Thyroid gland (tissue), 4 donors: ENCODE results near the gene CACNA1I. TPM values are rescaled to one million over a fixed set of nuclear protein-coding genes. Genes with fewer than 3 reads are reported as not detected.

Source experiments
- DNase-seq, 2 donors: peaks; one replicate each; pipeline ENCODE4 v3.0.0-alpha.2; 2019
- H3K27ac ChIP-seq, 3 donors: fragments of 200-600 bp; sonication (generic); 1 replicate in 2 of 3; 2 replicates in 1 of 3; pipeline ENCODE4 v1.5.1; 2016 to 2019; ENCODE audit warnings: mild to moderate bottlenecking in 1 of 3, moderate library complexity in 1 of 3
- H3K27me3 ChIP-seq: fragments of 200-600 bp; sonication (generic); one replicate; pipeline ENCODE4 v1.5.1; 2019
- H3K36me3 ChIP-seq, 2 donors: fragments of 200-600 bp; sonication (generic); one replicate each; pipeline ENCODE4 v1.5.1; 2016 to 2019
- H3K4me1 ChIP-seq, 2 donors: fragments of 200-600 bp; sonication (generic); one replicate each; pipeline ENCODE4 v1.5.1; 2017 to 2019
- H3K4me3 ChIP-seq, 3 donors: fragments of 200-600 bp; sonication (generic); replicated peaks in 1 of 3; 1 replicate in 2 of 3; 2 replicates in 1 of 3; pipeline ENCODE4 v1.5.1; 2016; ENCODE audit warnings: mild to moderate bottlenecking in 1 of 3
- H3K9me3 ChIP-seq: fragments of 200-600 bp; sonication (generic); one replicate; pipeline ENCODE4 v1.5.1; 2017
- CTCF ChIP-seq, 6 experiments: fragments of 200-600 bp in 3 of 6; fragments of 450-650 bp in 3 of 6; sonication (generic) in 3 of 6; IDR thresholded peaks; one replicate each; pipeline ENCODE4 v1.5.1; 2016 to 2019; ENCODE audit warnings: antibody characterized with exemption in 6 of 6, mild to moderate bottlenecking in 2 of 6, inconsistent platforms in 1 of 6, moderate library complexity in 1 of 6
- POLR2A ChIP-seq, 2 donors: fragments of 450-650 bp; IDR thresholded peaks; one replicate each; pipeline ENCODE4 v1.6.1; 2017; ENCODE audit warnings: antibody characterized with exemption in 2 of 2, mild to moderate bottlenecking in 2 of 2, moderate library complexity in 1 of 2
- WGBS, 2 donors: methylation state at CpG; one replicate each; pipeline ENCODE4 v1.1.5; 2017; 5-methylcytosine and 5-hydroxymethylcytosine counted together
- intact Hi-C: fragments of 100-400 bp; cut with DNase I; formaldehyde crosslinking; loops from one replicate; pipeline ENCODE4 v1.15.1; 2023
- total RNA-seq, 4 donors: library from RNA; depleted of rRNA; stranded (reverse); fragments of >200 nt; gene quantifications; one replicate each; pipeline ENCODE4 v1.2.3, GENCODE V29; 2016

Gene CACNA1I
- total RNA-seq, 4 donors from 2014 or later: 3.7 to 10.7 (median 6.4) TPM

GRCh38 chr22:39629851-39630250 is 59.3 kb downstream of the CACNA1I start:
- H3K36me3 ChIP-seq: no peaks in the 10 kb centered on the region
- no peak for DNase-seq
- intact Hi-C loops: no loop called here
- H3K4me3 ChIP-seq: no peak overlapping the region
- H3K27ac ChIP-seq: no peak overlapping the region
- WGBS, 2 donors: 74 to 81% methylated on average over 8 of the region's 8 CpGs
- TF ChIP-seq CTCF (IDR thresholded peaks at IDR 0.05): no peak
- TF ChIP-seq POLR2A (IDR thresholded peaks at IDR 0.05): no peak
- H3K27me3 ChIP-seq: no peaks in the 10 kb centered on the region
- peaks cover 0 to under 1% of the 10 kb centered on the region in 2 donors for H3K4me1 ChIP-seq
- H3K9me3 ChIP-seq: no peaks in the 10 kb centered on the region

- 80 to 84% methylated on average over 7 of the region's 8 CpGs for WGBS, 2 donors
- no peak for DNase-seq
- peaks cover 0 to 4% of the 10 kb centered on the region in 2 donors for H3K4me1 ChIP-seq
- no peak overlapping the region for H3K27ac ChIP-seq
- H3K36me3 ChIP-seq: no peaks in the 10 kb centered on the region
- no peak for TF ChIP-seq POLR2A (IDR thresholded peaks at IDR 0.05)
- TF ChIP-seq CTCF (IDR thresholded peaks at IDR 0.05): no peak
- H3K4me3 ChIP-seq: no peak overlapping the region
- no peaks in the 10 kb centered on the region for H3K27me3 ChIP-seq
- intact Hi-C loops: no loop called here
- H3K9me3 ChIP-seq: no peaks in the 10 kb centered on the region
Observed at GRCh38 chr22:39630721-39631120, 60.2 kb downstream of the CACNA1I start.

DNA sequence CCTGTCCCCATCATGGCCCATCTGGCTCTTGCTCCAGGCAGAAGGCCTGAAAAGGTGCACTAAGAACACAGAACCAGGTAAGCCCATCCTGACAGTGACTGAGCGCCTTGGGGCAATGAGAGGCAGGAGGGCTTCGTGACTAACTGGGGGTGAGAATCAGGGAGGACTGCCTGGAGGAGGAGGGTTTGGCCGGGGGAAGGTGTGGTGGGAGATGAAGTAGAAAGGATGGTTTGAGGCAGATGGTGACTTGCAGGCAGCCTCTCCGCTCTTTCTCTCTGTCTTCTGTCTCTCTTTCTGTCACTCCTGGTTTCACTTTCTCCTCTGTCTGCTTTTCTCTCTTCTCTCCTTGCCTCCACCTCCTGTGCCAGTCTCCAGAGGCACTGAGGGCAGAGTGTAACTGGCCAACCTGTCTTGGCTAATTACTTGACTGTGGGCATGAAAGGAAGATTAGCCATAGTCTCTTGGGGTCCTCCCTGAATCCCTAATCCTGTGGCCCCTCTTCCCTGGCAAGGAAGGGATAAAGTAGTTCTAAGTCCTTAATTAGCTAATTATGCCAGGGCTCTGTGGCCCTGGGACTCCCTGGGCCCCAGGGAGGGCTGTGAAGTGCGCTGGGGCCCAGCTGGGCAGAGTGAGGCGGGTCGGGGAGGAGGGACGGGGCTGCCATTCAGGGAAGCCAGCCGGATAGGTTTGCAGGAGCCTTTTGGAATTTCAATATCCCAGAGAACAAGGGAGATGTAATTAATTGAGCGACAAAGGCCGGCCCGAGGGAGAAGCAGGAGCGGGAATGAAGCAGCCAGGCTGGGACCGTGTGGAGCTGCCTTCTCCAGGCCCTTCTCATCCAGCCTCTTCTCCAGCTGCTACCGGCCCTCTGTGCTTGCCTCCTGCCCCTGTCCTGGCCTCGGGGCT is 61.1 kb downstream of the CACNA1I start:
- WGBS, 2 donors: 76 to 81% methylated on average over 16 of the region's 16 CpGs
- Histone ChIP-seq H3K4me1 (peaks cover 0 to 4% of the 10 kb centered on the region in 2 donors), H3K9me3 (no peaks in the 10 kb centered on the region), H3K27ac (no peak overlapping the region), H3K4me3 (no peak overlapping the region), H3K27me3 (no peaks in the 10 kb centered on the region), H3K36me3 (no peaks in the 10 kb centered on the region)
- DNase-seq: no peak
- TF ChIP-seq POLR2A (IDR thresholded peaks at IDR 0.05): no peak
- intact Hi-C loops: no loop called here

GRCh38 chr22:39634530-39635405 is 64.2 kb downstream of the CACNA1I start:
- Histone ChIP-seq H3K36me3 (no peaks in the 10 kb centered on the region), H3K4me1 (peaks cover 0 to 4% of the 10 kb centered on the region in 2 donors), H3K9me3 (no peaks in the 10 kb centered on the region), H3K4me3 (no peak overlapping the region), H3K27me3 (no peaks in the 10 kb centered on the region), H3K27ac (no peak overlapping the region)
- intact Hi-C loops: no loop called here
- 74 to 87% methylated on average over 18 of the region's 18 CpGs for WGBS, 2 donors
- peak; percentile 79 to 90 for DNase-seq
- no peak for TF ChIP-seq POLR2A (IDR thresholded peaks at IDR 0.05)

DNA sequence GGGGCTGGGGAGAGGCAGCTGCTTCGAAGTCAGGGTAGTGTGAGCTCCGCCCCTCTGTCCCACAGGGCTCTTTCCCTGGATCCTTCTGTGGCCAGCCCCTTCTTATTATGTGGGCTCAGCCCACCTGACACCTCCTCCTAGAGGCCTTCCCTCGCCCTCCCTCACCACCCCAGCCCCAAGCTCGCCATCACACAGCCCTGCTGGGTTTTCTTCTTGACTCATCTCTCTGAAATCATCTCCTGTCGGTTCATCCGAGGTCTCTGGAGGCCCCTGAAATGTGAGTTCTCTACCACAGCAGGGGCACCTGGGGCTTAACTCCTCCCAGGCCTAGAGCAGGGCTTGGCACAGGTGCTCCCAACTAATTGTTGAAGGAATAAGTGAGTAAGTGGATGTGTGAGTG is 65.2 kb downstream of the CACNA1I start:
- H3K36me3 ChIP-seq: no peaks in the 10 kb centered on the region
- H3K27ac ChIP-seq: no peak overlapping the region
- intact Hi-C loops: no loop called here
- no peaks in the 10 kb centered on the region for H3K9me3 ChIP-seq
- 78 to 83% methylated on average over 6 of the region's 6 CpGs for WGBS, 2 donors
- no peak for DNase-seq
- H3K4me1 ChIP-seq: peaks cover 0 to 4% of the 10 kb centered on the region in 2 donors
- no peak for TF ChIP-seq POLR2A (IDR thresholded peaks at IDR 0.05)
- TF ChIP-seq CTCF (IDR thresholded peaks at IDR 0.05): no peak
- no peaks in the 10 kb centered on the region for H3K27me3 ChIP-seq
- no peak overlapping the region for H3K4me3 ChIP-seq
